ELF-1 (cell line): ENCODE results near the gene ARHGAP31.
A peak's percentile ranks its signal among the peaks of the same experiment; 100 is the strongest.
"Not testable (repeated sequence)": the region's sequence is repeated elsewhere in the genome, so short reads cannot be mapped to it uniquely, and the experiment has no call there.

Experiments used
- DNase-seq: peaks from one replicate; pipeline ENCODE4 v3.0.0-alpha.2; 2016; ENCODE audit warnings: low read depth, low spot score

ARHGAP31 gene

GRCh38 chr3:119293871-119294695, at the start of gene ARHGAP31:
ARHGAP31 (plus strand) TSS chr3:119294383; CDS start chr3:119294905, 522 bp downstream.
- DNase-seq: peak; percentile 71

DNA sequence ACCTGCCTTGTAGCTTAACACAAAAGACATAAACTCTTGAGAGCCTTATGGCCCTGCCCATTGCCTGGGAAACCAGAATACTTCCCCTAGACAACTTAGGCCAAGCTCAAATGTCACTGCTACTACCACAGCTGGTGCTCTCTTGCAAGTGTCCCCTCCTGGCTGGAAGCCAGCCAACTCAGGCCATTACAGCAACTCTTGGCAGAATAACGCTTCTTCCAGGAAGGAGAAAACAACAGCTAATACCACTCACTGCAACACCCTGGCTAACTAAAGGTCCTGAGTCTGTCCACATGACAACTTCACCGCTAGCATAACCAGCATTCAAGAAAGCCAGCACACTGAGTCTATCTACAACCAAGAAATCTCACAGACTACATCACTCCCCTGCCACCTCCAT, 48.4 kb upstream of the ARHGAP31 start:
- no peak for DNase-seq

- no peak for DNase-seq
Measured at GRCh38 chr3:119255214-119255613, 39.0 kb upstream of the ARHGAP31 start.

- DNase-seq: no peak
Measured at GRCh38 chr3:119257111-119257510, 37.1 kb upstream of the ARHGAP31 start.

- DNase-seq: no peak
Measured at GRCh38 chr3:119257654-119258410, 36.4 kb upstream of the ARHGAP31 start.

GRCh38 chr3:119258915-119259314, 35.3 kb upstream of the ARHGAP31 start:
- no peak for DNase-seq

- no peak for DNase-seq
Measured at GRCh38 chr3:119259821-119260220, 34.4 kb upstream of the ARHGAP31 start.

- no peak for DNase-seq
Measured at GRCh38 chr3:119261055-119261454, 33.1 kb upstream of the ARHGAP31 start.

- DNase-seq: not testable (repeated sequence)
Measured at GRCh38 chr3:119270212-119270611, 24.0 kb upstream of the ARHGAP31 start.

DNA sequence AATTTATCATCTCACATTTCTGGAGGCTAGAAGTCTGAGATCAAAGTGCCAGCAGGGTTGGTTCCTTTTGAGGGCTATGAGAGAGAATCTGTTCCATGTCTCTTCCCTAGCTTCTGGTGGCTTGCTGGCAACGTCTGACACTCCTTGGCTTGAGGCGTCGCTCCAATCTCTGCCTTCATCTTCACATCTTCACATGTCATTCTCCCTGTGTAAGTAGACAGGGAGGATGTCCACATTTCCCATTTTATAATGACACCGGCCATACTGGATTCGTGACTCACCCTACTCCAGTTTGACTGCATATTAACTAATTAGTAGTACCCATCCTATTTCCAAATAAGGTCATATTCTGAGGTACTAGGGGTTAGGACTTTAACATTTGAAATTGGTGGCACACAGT, 17.5 kb upstream of the ARHGAP31 start:
- DNase-seq: no peak

DNA sequence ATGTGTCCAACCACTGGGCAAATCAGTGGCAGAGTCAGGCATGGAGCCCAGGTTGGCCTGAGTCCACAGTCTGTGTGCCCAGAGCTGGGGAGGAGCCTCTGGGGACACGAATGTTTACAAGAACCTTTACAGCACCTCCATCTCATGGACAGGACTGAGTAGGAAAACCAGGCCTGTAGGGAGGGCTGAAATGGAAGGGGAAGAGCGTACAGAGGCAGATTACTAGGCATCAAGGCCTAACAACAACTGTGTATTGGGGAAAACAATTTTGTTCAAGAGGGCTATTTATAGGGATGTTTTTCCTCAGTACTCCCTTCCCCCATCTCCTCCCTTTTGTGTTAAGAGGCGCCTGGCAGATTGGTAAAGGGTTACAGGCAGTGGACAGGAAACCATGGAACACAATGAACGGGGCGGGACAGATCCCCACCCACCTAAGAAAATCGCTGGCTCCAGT, 15.1 kb upstream of the ARHGAP31 start:
- DNase-seq: peak; percentile 74

- DNase-seq: no peak
Measured at GRCh38 chr3:119279584-119280243, 14.5 kb upstream of the ARHGAP31 start.

GRCh38 chr3:119288669-119289403, 5.3 kb upstream of the ARHGAP31 start:
- DNase-seq: no peak

- DNase-seq: no peak
Measured at GRCh38 chr3:119289404-119289770, 4.8 kb upstream of the ARHGAP31 start.

DNA sequence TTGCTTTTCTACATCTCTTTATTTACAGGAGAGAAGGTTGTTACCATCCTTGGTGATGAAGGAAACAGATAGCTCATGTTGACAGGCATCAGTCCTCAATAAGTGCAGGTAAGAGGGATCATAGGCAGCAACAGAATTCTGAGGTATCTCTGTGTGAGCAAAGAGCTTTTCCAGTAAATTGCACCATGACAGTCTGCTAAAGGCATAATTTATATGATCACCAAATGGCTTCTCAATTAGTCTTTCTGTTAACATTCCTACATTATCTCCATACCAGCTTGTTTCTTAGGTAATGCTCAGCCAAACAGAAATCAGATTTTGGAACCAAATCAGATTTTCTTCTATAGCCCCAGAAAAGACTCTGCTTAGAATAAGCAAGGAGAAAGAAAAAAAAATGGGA, 3.6 kb upstream of the ARHGAP31 start:
- no peak for DNase-seq

DNA sequence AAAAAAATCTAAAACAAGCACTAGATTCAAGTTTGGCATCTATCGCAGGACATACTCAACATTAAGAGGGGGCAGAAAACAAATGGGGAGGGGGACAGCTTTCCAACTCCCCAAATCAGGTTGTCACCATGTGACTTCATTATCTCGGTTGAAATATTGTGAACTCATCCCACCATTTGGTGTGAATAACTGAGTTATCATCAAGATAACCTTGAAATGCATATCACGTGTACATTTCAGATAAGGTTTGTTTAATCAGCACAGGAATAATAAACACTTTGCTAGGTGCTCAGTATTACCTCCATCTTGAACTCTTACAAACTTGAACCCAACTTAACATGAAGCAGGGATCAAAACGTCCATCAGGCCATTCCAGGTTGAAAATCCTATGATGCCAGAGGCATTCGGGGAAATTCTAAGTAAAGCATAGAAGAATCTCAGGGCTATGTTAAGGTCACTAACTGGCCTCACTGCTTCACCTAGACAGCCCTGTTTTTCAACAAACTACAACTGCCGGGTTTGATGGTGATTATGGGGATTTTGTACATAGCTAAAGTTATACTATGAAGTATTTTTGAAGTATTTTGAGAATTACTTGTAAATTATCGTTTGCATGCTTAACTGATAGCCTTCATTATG, 3.0 kb upstream of the ARHGAP31 start:
- no peak for DNase-seq

GRCh38 chr3:119292666-119293065, 1.5 kb upstream of the ARHGAP31 start:
- DNase-seq: no peak

GRCh38 chr3:119293105-119293870, 895 bp upstream of the ARHGAP31 start:
- no peak for DNase-seq

GRCh38 chr3:119294696-119295671, 801 bp downstream of the ARHGAP31 start:
- peak; percentile 50 for DNase-seq
